Mesendoderm (in vitro differentiated cells): ENCODE measurements around the gene CHSY3.
A peak's percentile ranks its signal among the peaks of the same experiment; 100 is the strongest.
"Not testable (repeated sequence)": the region's sequence is repeated elsewhere in the genome, so short reads cannot be mapped to it uniquely, and the experiment has no call there.

Experiments used
- DNase-seq: peaks from one replicate; pipeline ENCODE4 v3.0.0; 2013
- H2AK5ac ChIP-seq: 2 replicates; pipeline ENCODE4 v1.6.1; 2013; ENCODE audit warnings: low read length, inconsistent platforms
- H2BK120ac ChIP-seq: 2 replicates; pipeline ENCODE4 v1.6.1; 2013; ENCODE audit warnings: low read depth, mild to moderate bottlenecking, low read length, moderate library complexity, mixed read lengths
- H2BK15ac ChIP-seq: replicated peaks from 2 replicates; pipeline ENCODE4 v1.6.1; 2013; ENCODE audit warnings: low read depth, mild to moderate bottlenecking, moderate library complexity
- H2BK5ac ChIP-seq: 2 replicates; pipeline ENCODE4 v1.6.1; 2013; ENCODE audit warnings: low read length, inconsistent platforms
- H3K18ac ChIP-seq: 2 replicates; pipeline ENCODE4 v1.6.1; 2013; ENCODE audit warnings: mild to moderate bottlenecking, low read length, mixed read lengths
- H3K23ac ChIP-seq: one replicate; pipeline ENCODE4 v1.6.1; 2013; ENCODE audit warnings: low read length
- H3K27ac ChIP-seq: 2 replicates; pipeline ENCODE4 v1.5.1; 2013; ENCODE audit warnings: low read depth, mild to moderate bottlenecking, inconsistent platforms, low read length, moderate library complexity
- H3K27me3 ChIP-seq: 2 replicates; pipeline ENCODE4 v1.6.1; 2013; ENCODE audit warnings: low read length, control low read depth, mild to moderate bottlenecking, inconsistent platforms; ENCODE audit not compliant: insufficient read depth, poor library complexity
- H3K36me3 ChIP-seq: 2 replicates; pipeline ENCODE4 v1.6.1; 2013; ENCODE audit warnings: low read length, inconsistent platforms; ENCODE audit not compliant: control insufficient read depth, insufficient read depth
- H3K4ac ChIP-seq: one replicate; pipeline ENCODE4 v1.6.1; 2013; ENCODE audit warnings: low read depth, mild to moderate bottlenecking, low read length, moderate library complexity
- H3K4me1 ChIP-seq: 2 replicates; pipeline ENCODE4 v1.6.1; 2013; ENCODE audit warnings: low read depth, low read length, inconsistent platforms; ENCODE audit not compliant: control insufficient read depth
- H3K4me2 ChIP-seq: 2 replicates; pipeline ENCODE4 v1.6.1; 2013; ENCODE audit warnings: low read length
- H3K4me3 ChIP-seq: 2 replicates; pipeline ENCODE4 v1.5.1; 2013; ENCODE audit warnings: mild to moderate bottlenecking, low read length
- H3K56ac ChIP-seq: one replicate; pipeline ENCODE4 v1.6.1; 2013; ENCODE audit warnings: low read length
- H3K79me1 ChIP-seq: 2 replicates; pipeline ENCODE4 v1.6.1; 2013; ENCODE audit warnings: low read length, inconsistent platforms
- H3K79me2 ChIP-seq: 2 replicates; pipeline ENCODE4 v1.6.1; 2013; ENCODE audit warnings: mild to moderate bottlenecking, low read length; ENCODE audit not compliant: control insufficient read depth, insufficient read depth
- H3K9ac ChIP-seq: 2 replicates; pipeline ENCODE4 v1.6.1; 2013; ENCODE audit warnings: low read length, inconsistent platforms
- H4K5ac ChIP-seq: one replicate; pipeline ENCODE4 v1.6.1; 2013; ENCODE audit warnings: low read length
- H4K8ac ChIP-seq: one replicate; pipeline ENCODE4 v1.6.1; 2013; ENCODE audit warnings: low read depth, mild to moderate bottlenecking, control low read depth, low read length, moderate library complexity
- WGBS: extraction: QIAGEN DNeasy Blood & Tissue Kit; methylation state at CpG from one replicate; pipeline ENCODE4 v1.1.7; 2013; ENCODE audit warnings: low lambda C conversion rate, missing lambda C conversion rate; ENCODE audit not compliant: insufficient coverage; ENCODE audit errors: extremely low coverage; 5-methylcytosine and 5-hydroxymethylcytosine counted together

The CHSY3 gene

GRCh38 chr5:130216286-130216685 lies 312.0 kb downstream of the CHSY3 start:
- Histone ChIP-seq H2BK120ac (no peak overlapping the region), H2AK5ac (no peak overlapping the region), H3K56ac (no peak overlapping the region), H3K9ac (no peak overlapping the region), H3K36me3 (no peaks in the 10 kb centered on the region), H3K79me2 (no peaks in the 10 kb centered on the region), H4K5ac (no peak overlapping the region), H3K4me1 (no peaks in the 10 kb centered on the region), H3K27me3 (no peaks in the 10 kb centered on the region), H3K79me1 (no peaks in the 10 kb centered on the region), H2BK15ac (no peak overlapping the region), H3K4me3 (no peak overlapping the region), H3K4me2 (no peak overlapping the region), H2BK5ac (no peak overlapping the region), H3K23ac (no peak overlapping the region), H3K4ac (no peak overlapping the region), H4K8ac (no peak overlapping the region), H3K18ac (no peak overlapping the region), H3K27ac (no peak overlapping the region)
- no peak for DNase-seq
- WGBS = no CpG with 5 or more reads among the region's 2 CpGs

- Histone ChIP-seq H2AK5ac (no peak overlapping the region), H3K4me2 (no peak overlapping the region), H3K18ac (no peak overlapping the region), H3K4me3 (no peak overlapping the region), H4K8ac (no peak overlapping the region), H3K79me1 (no peaks in the 10 kb centered on the region), H3K23ac (no peak overlapping the region), H2BK120ac (no peak overlapping the region), H3K36me3 (no peaks in the 10 kb centered on the region), H2BK15ac (no peak overlapping the region), H3K9ac (no peak overlapping the region), H3K56ac (no peak overlapping the region), H3K4ac (no peak overlapping the region), H2BK5ac (no peak overlapping the region), H4K5ac (no peak overlapping the region), H3K27ac (no peak overlapping the region), H3K4me1 (no peaks in the 10 kb centered on the region), H3K79me2 (no peaks in the 10 kb centered on the region), H3K27me3 (no peaks in the 10 kb centered on the region)
- DNase-seq = no peak
Observed at GRCh38 chr5:130222573-130222972, 318.3 kb downstream of the CHSY3 start.

- H3K27me3 ChIP-seq, H3K4me1 ChIP-seq: not testable (repeated sequence)
- WGBS = no CpG with 5 or more reads among the region's 2 CpGs
Observed at GRCh38 chr5:130226556-130226955, 322.3 kb downstream of the CHSY3 start.

GRCh38 chr5:130227699-130228098 lies 323.4 kb downstream of the CHSY3 start:
- no peaks in the 10 kb centered on the region for H3K36me3 ChIP-seq
- H2AK5ac ChIP-seq = no peak overlapping the region
- no peaks in the 10 kb centered on the region for H3K79me2 ChIP-seq
- no peaks in the 10 kb centered on the region for H3K79me1 ChIP-seq
- H3K27ac ChIP-seq = no peak overlapping the region
- WGBS = no CpG with 5 or more reads among the region's 4 CpGs
- no peak overlapping the region for H3K4me3 ChIP-seq
- no peak overlapping the region for H4K5ac ChIP-seq
- peak; percentile 5 for DNase-seq
- H2BK120ac ChIP-seq = no peak overlapping the region
- H3K56ac ChIP-seq = no peak overlapping the region
- H4K8ac ChIP-seq = peak overlapping the region; percentile 94
- H3K27me3 ChIP-seq = no peaks in the 10 kb centered on the region
- no peaks in the 10 kb centered on the region for H3K4me1 ChIP-seq
- no peak overlapping the region for H3K23ac ChIP-seq
- no peak overlapping the region for H3K18ac ChIP-seq
- no peak overlapping the region for H3K9ac ChIP-seq
- H2BK15ac ChIP-seq = no peak overlapping the region
- no peak overlapping the region for H2BK5ac ChIP-seq
- no peak overlapping the region for H3K4ac ChIP-seq
- H3K4me2 ChIP-seq = no peak overlapping the region

More at GRCh38 chr5:130226556-130226955, 322.3 kb downstream of the CHSY3 start:
- H3K4ac ChIP-seq, H3K18ac ChIP-seq, H4K8ac ChIP-seq, H3K56ac ChIP-seq, H3K27ac ChIP-seq, H3K79me2 ChIP-seq, H3K23ac ChIP-seq, H3K4me2 ChIP-seq, H3K4me3 ChIP-seq, H3K79me1 ChIP-seq, H2AK5ac ChIP-seq, H2BK15ac ChIP-seq, H2BK5ac ChIP-seq, H4K5ac ChIP-seq, DNase-seq, H2BK120ac ChIP-seq, H3K36me3 ChIP-seq, H3K9ac ChIP-seq: not testable (repeated sequence)

- Histone ChIP-seq H3K4me1 (no peaks in the 10 kb centered on the region), H3K27ac (no peak overlapping the region), H2AK5ac (no peak overlapping the region), H3K18ac (no peak overlapping the region), H4K5ac (no peak overlapping the region), H2BK5ac (no peak overlapping the region), H4K8ac (no peak overlapping the region), H3K4ac (no peak overlapping the region), H2BK120ac (no peak overlapping the region), H3K27me3 (no peaks in the 10 kb centered on the region), H3K4me2 (no peak overlapping the region), H3K79me1 (no peaks in the 10 kb centered on the region), H3K36me3 (no peaks in the 10 kb centered on the region), H3K79me2 (no peaks in the 10 kb centered on the region), H2BK15ac (no peak overlapping the region), H3K9ac (no peak overlapping the region), H3K56ac (no peak overlapping the region), H3K4me3 (no peak overlapping the region), H3K23ac (no peak overlapping the region)
- no CpG with 5 or more reads among the region's 1 CpG for WGBS
- DNase-seq = no peak
Observed at GRCh38 chr5:130231786-130232185, 327.5 kb downstream of the CHSY3 start.

GRCh38 chr5:130234816-130235215 lies 330.6 kb downstream of the CHSY3 start:
- no peaks in the 10 kb centered on the region for H3K79me2 ChIP-seq
- H3K4me3 ChIP-seq = no peak overlapping the region
- no peak overlapping the region for H4K8ac ChIP-seq
- no peaks in the 10 kb centered on the region for H3K4me1 ChIP-seq
- H3K27me3 ChIP-seq = no peaks in the 10 kb centered on the region
- H3K27ac ChIP-seq = no peak overlapping the region
- no peak overlapping the region for H3K4ac ChIP-seq
- H3K36me3 ChIP-seq = no peaks in the 10 kb centered on the region
- H2BK120ac ChIP-seq = no peak overlapping the region
- H2BK15ac ChIP-seq = no peak overlapping the region
- no peak overlapping the region for H3K4me2 ChIP-seq
- DNase-seq = no peak
- H4K5ac ChIP-seq = no peak overlapping the region
- H3K23ac ChIP-seq = no peak overlapping the region
- H3K18ac ChIP-seq = no peak overlapping the region
- WGBS = no CpG with 5 or more reads among the region's 1 CpG
- no peak overlapping the region for H3K56ac ChIP-seq
- H3K79me1 ChIP-seq = no peaks in the 10 kb centered on the region
- H3K9ac ChIP-seq = no peak overlapping the region
- no peak overlapping the region for H2BK5ac ChIP-seq
- H2AK5ac ChIP-seq = no peak overlapping the region
